Testis (tissue), 3 donors: ENCODE measurements around the gene RBM4. TPM values are rescaled to one million over a fixed set of nuclear protein-coding genes. Genes with fewer than 3 reads are reported as not detected.

ENCODE experiments used
- DNase-seq: peaks from one replicate; pipeline ENCODE4 v3.0.0-alpha.2; 2019
- H3K27ac ChIP-seq, 2 donors: fragments of 200-600 bp; sonication (generic); one replicate each; pipeline ENCODE4 v1.5.1; 2019
- H3K27me3 ChIP-seq: fragments of 200-600 bp; sonication (generic); one replicate; pipeline ENCODE4 v1.5.1; 2019
- H3K36me3 ChIP-seq: fragments of 200-600 bp; sonication (generic); one replicate; pipeline ENCODE4 v1.5.1; 2017; ENCODE audit warnings: low read depth; ENCODE audit errors: missing control alignments
- H3K4me1 ChIP-seq: fragments of 200-600 bp; sonication (generic); one replicate; pipeline ENCODE4 v1.5.1; 2019
- H3K4me3 ChIP-seq, 2 donors: fragments of 200-600 bp; sonication (generic); one replicate each; pipeline ENCODE4 v1.5.1; 2017 to 2019
- H3K9me3 ChIP-seq: fragments of 200-600 bp; sonication (generic); one replicate; pipeline ENCODE4 v1.5.1; 2017
- CTCF ChIP-seq, 3 experiments: fragments of 450-650 bp in 2 of 3; fragments of 200-600 bp in 1 of 3; sonication (generic) in 1 of 3; IDR thresholded peaks; one replicate each; pipeline ENCODE4 v1.5.1; 2016 to 2019; ENCODE audit warnings: antibody characterized with exemption in 3 of 3, mild to moderate bottlenecking in 2 of 3, moderate library complexity in 1 of 3
- POLR2A ChIP-seq: fragments of 450-650 bp; IDR thresholded peaks from one replicate; pipeline ENCODE4 v1.6.1; 2017; ENCODE audit warnings: antibody characterized with exemption, mild to moderate bottlenecking, moderate library complexity
- WGBS, 2 donors: methylation state at CpG; one replicate each; pipeline ENCODE4 v1.1.5; 2018; 5-methylcytosine and 5-hydroxymethylcytosine counted together
- intact Hi-C: fragments of 100-400 bp; cut with DNase I; formaldehyde crosslinking; loops from one replicate; pipeline ENCODE4 v1.15.1; 2023; ENCODE audit warnings: low total_unique reads
- polyA plus RNA-seq: library from polyadenylated mRNA; stranded (reverse); fragments of 350-450 nt; fragmentation: Illumina TruSeq; extraction: RNeasy Lipid Tissue Mini Kit (QIAGEN cat#74804); gene quantifications from one replicate; pipeline ENCODE4 v1.2.3, GENCODE V29; 2014; ENCODE audit warnings: low read depth, low replicate concordance; ENCODE audit not compliant: insufficient read depth
- total RNA-seq, 2 donors: library from RNA; depleted of rRNA; stranded (reverse); fragments of >200 nt; gene quantifications; one replicate each; pipeline ENCODE4 v1.2.3, GENCODE V29; 2016

RBM4 gene
- total and polyA plus RNA-seq, 3 donors from 2014 or later: 95.2 to 137 (median 123) TPM

- H3K27ac ChIP-seq: no peak overlapping the region
- no peaks in the 10 kb centered on the region for H3K36me3 ChIP-seq
- no peaks in the 10 kb centered on the region for H3K9me3 ChIP-seq
- no peak overlapping the region for H3K4me3 ChIP-seq
- intact Hi-C loops: loop anchor here (10.0 kb wide), 1 partner anchor 143 kb away; no protein-coding TSS in a partner anchor
- WGBS, 2 donors: 93 to 95% methylated on average over 11 to 38 of the region's 38 CpGs
- H3K4me1 ChIP-seq: no peaks in the 10 kb centered on the region
- TF ChIP-seq CTCF (IDR thresholded peaks at IDR 0.05) (no peak), POLR2A (no peak)
- no peak for DNase-seq
- H3K27me3 ChIP-seq: no peaks in the 10 kb centered on the region
Measured at GRCh38 chr11:66691311-66691980, 52.9 kb downstream of the RBM4 start.

GRCh38 chr11:66692446-66692845 lies 53.9 kb downstream of the RBM4 start:
- 94% methylated on average over 18 of the region's 18 CpGs; no CpG with 5 or more reads in 1 of the 2 donors for WGBS, 2 donors
- no peaks in the 10 kb centered on the region for H3K4me1 ChIP-seq
- intact Hi-C loops: loop anchor here (10.0 kb wide), 1 partner anchor 142 kb away; no protein-coding TSS in a partner anchor
- H3K36me3 ChIP-seq: no peaks in the 10 kb centered on the region
- H3K27me3 ChIP-seq: no peaks in the 10 kb centered on the region
- no peaks in the 10 kb centered on the region for H3K9me3 ChIP-seq
- no peak overlapping the region for H3K27ac ChIP-seq
- no peak for DNase-seq
- TF ChIP-seq POLR2A (no peak), CTCF (IDR thresholded peaks at IDR 0.05) (no peak)
- no peak overlapping the region for H3K4me3 ChIP-seq

GRCh38 chr11:66692871-66693331 lies 54.4 kb downstream of the RBM4 start:
- Histone ChIP-seq H3K27ac (no peak overlapping the region), H3K27me3 (no peaks in the 10 kb centered on the region), H3K4me1 (no peaks in the 10 kb centered on the region), H3K4me3 (no peak overlapping the region), H3K9me3 (no peaks in the 10 kb centered on the region), H3K36me3 (no peaks in the 10 kb centered on the region)
- WGBS, 2 donors: 95 to 97% methylated on average over 11 to 20 of the region's 20 CpGs
- TF ChIP-seq POLR2A: no peak
- no peak for TF ChIP-seq CTCF (IDR thresholded peaks at IDR 0.05)
- no peak for DNase-seq
- intact Hi-C loops: loop anchor here (10.0 kb wide), 1 partner anchor 142 kb away; no protein-coding TSS in a partner anchor

- TF ChIP-seq POLR2A (no peak), CTCF (IDR thresholded peaks at IDR 0.05) (no peak)
- intact Hi-C loops: loop anchor here (10.0 kb wide), 1 partner anchor 141 kb away; no protein-coding TSS in a partner anchor
- H3K27ac ChIP-seq: no peak overlapping the region
- no peak for DNase-seq
- no peaks in the 10 kb centered on the region for H3K36me3 ChIP-seq
- H3K9me3 ChIP-seq: no peaks in the 10 kb centered on the region
- H3K4me3 ChIP-seq: no peak overlapping the region
- H3K4me1 ChIP-seq: no peaks in the 10 kb centered on the region
- 97 to 98% methylated on average over 9 to 15 of the region's 15 CpGs for WGBS, 2 donors
- no peaks in the 10 kb centered on the region for H3K27me3 ChIP-seq
Measured at GRCh38 chr11:66693356-66694055, 55.0 kb downstream of the RBM4 start.
